ENCODE results near the gene NDFIP2. TPM values are rescaled to one million over a fixed set of nuclear protein-coding genes. Genes with fewer than 3 reads are reported as not detected.

Gene NDFIP2
- total RNA-seq, 4 donors from 2014 or later = 9.0 to 12.8 (median 10.2) TPM

- intact Hi-C loops (cut with DNase I) = no loop called here
- Histone ChIP-seq H3K9me3 (no peaks in the 10 kb centered on the region), H3K27ac (replicated peaks in 1 of 4) (no peak overlapping the region), H3K4me1 (no peaks in the 10 kb centered on the region), H3K36me3 (no peaks in the 10 kb centered on the region), H3K4me3 (no peak overlapping the region), H3K27me3 (no peaks in the 10 kb centered on the region)
- no peak for DNase-seq (ENCODE audit: extremely low spot score)
- TF ChIP-seq POLR2A (IDR thresholded peaks at IDR 0.05; ENCODE audit: low read depth) (no peak), POLR2AphosphoS5 (IDR thresholded peaks at IDR 0.05) (no peak), CTCF (IDR thresholded peaks at IDR 0.05) (no peak), EP300 (IDR thresholded peaks at IDR 0.05) (no peak)
- 58% methylated on average over 1 of the region's 1 CpG for WGBS
Measured at GRCh38 chr13:79435561-79435990, 45.4 kb upstream of the NDFIP2 start.

GRCh38 chr13:79439275-79439674, 41.7 kb upstream of the NDFIP2 start:
- no peaks in the 10 kb centered on the region for H3K9me3 ChIP-seq
- no peak overlapping the region for H3K4me3 ChIP-seq
- intact Hi-C loops (cut with DNase I) = no loop called here
- WGBS = 100% methylated on average over 1 of the region's 1 CpG
- DNase-seq (ENCODE audit: extremely low spot score) = no peak
- H3K27ac ChIP-seq (replicated peaks in 1 of 4) = no peak overlapping the region
- no peak for TF ChIP-seq POLR2AphosphoS5 (IDR thresholded peaks at IDR 0.05)
- no peak for TF ChIP-seq POLR2A (IDR thresholded peaks at IDR 0.05; ENCODE audit: low read depth)
- no peak for TF ChIP-seq EP300 (IDR thresholded peaks at IDR 0.05)
- TF ChIP-seq CTCF (IDR thresholded peaks at IDR 0.05) = no peak
- H3K27me3 ChIP-seq = no peaks in the 10 kb centered on the region
- H3K36me3 ChIP-seq = no peaks in the 10 kb centered on the region
- H3K4me1 ChIP-seq = no peaks in the 10 kb centered on the region

GRCh38 chr13:79440958-79441528, 39.9 kb upstream of the NDFIP2 start:
- Histone ChIP-seq H3K27ac (replicated peaks in 1 of 4) (no peak overlapping the region), H3K9me3 (no peaks in the 10 kb centered on the region), H3K27me3 (no peaks in the 10 kb centered on the region), H3K4me1 (no peaks in the 10 kb centered on the region), H3K4me3 (no peak overlapping the region), H3K36me3 (no peaks in the 10 kb centered on the region)
- WGBS = 98% methylated on average over 5 of the region's 5 CpGs
- intact Hi-C loops (cut with DNase I) = no loop called here
- no peak for DNase-seq (ENCODE audit: extremely low spot score)
- no peak for TF ChIP-seq POLR2A (IDR thresholded peaks at IDR 0.05; ENCODE audit: low read depth)
- TF ChIP-seq POLR2AphosphoS5 (IDR thresholded peaks at IDR 0.05) = no peak
- TF ChIP-seq EP300 (IDR thresholded peaks at IDR 0.05) = no peak
- no peak for TF ChIP-seq CTCF (IDR thresholded peaks at IDR 0.05)

GRCh38 chr13:79442221-79442620, 38.7 kb upstream of the NDFIP2 start:
- Histone ChIP-seq H3K36me3 (no peaks in the 10 kb centered on the region), H3K27ac (replicated peaks in 1 of 4) (no peak overlapping the region), H3K9me3 (no peaks in the 10 kb centered on the region), H3K4me3 (no peak overlapping the region), H3K4me1 (no peaks in the 10 kb centered on the region), H3K27me3 (no peaks in the 10 kb centered on the region)
- 61% methylated on average over 1 of the region's 1 CpG for WGBS
- DNase-seq (ENCODE audit: extremely low spot score) = no peak
- TF ChIP-seq POLR2A (IDR thresholded peaks at IDR 0.05; ENCODE audit: low read depth) (no peak), POLR2AphosphoS5 (IDR thresholded peaks at IDR 0.05) (no peak), CTCF (IDR thresholded peaks at IDR 0.05) (no peak), EP300 (IDR thresholded peaks at IDR 0.05) (no peak)
- intact Hi-C loops (cut with DNase I) = no loop called here

GRCh38 chr13:79442706-79443105, 38.2 kb upstream of the NDFIP2 start:
- no peaks in the 10 kb centered on the region for H3K4me1 ChIP-seq
- H3K9me3 ChIP-seq = no peaks in the 10 kb centered on the region
- intact Hi-C loops (cut with DNase I) = no loop called here
- no peak overlapping the region for H3K27ac ChIP-seq (replicated peaks in 1 of 4)
- no peak overlapping the region for H3K4me3 ChIP-seq
- no peaks in the 10 kb centered on the region for H3K27me3 ChIP-seq
- no peaks in the 10 kb centered on the region for H3K36me3 ChIP-seq
- WGBS = 80% methylated on average over 3 of the region's 3 CpGs
- TF ChIP-seq POLR2A (IDR thresholded peaks at IDR 0.05; ENCODE audit: low read depth) = no peak
- no peak for TF ChIP-seq EP300 (IDR thresholded peaks at IDR 0.05)
- TF ChIP-seq POLR2AphosphoS5 (IDR thresholded peaks at IDR 0.05) = no peak
- TF ChIP-seq CTCF (IDR thresholded peaks at IDR 0.05) = no peak
- DNase-seq (ENCODE audit: extremely low spot score) = no peak

Data from esophagus muscularis mucosa (tissue), 4 donors.